ENCODE data around the gene ANKFY1.

Gene ANKFY1

DNA sequence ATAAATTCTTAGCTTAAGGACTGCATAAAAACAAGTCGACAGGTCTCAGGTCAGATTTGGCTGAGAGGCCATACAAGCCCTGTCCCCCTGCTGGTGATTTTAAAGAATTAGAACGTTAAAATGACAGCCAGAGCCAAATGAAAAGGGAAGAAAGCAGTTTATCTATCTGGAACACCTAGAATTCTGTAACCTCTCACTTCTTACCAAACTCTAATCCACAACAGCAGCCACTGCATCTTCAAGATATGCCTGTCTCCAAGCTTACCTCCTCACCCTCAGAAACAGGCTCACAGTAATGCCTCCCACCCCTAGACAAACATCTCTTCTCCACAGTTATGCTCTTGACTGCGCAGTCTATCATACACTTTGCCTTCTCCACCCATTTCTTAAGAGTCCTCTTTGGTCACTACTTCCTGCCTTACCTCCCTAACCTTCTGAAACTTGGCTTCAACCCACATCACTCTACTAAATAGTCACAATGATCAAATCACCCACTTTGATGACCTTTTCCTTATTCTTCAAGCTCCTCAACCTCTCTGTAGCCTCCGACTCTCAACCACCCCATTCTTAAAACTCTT lies 14.2 kb downstream of the ANKFY1 start:
- TF ChIP-seq, protein P1, sequence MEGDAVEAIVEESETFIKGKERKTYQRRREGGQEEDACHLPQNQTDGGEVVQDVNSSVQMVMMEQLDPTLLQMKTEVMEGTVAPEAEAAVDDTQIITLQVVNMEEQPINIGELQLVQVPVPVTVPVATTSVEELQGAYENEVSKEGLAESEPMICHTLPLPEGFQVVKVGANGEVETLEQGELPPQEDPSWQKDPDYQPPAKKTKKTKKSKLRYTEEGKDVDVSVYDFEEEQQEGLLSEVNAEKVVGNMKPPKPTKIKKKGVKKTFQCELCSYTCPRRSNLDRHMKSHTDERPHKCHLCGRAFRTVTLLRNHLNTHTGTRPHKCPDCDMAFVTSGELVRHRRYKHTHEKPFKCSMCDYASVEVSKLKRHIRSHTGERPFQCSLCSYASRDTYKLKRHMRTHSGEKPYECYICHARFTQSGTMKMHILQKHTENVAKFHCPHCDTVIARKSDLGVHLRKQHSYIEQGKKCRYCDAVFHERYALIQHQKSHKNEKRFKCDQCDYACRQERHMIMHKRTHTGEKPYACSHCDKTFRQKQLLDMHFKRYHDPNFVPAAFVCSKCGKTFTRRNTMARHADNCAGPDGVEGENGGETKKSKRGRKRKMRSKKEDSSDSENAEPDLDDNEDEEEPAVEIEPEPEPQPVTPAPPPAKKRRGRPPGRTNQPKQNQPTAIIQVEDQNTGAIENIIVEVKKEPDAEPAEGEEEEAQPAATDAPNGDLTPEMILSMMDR (IDR thresholded peaks at IDR 0.05; ENCODE audit: low read depth, low read length): peak; percentile 54
- Histone ChIP-seq H3K36me3 (no peaks in the 10 kb centered on the region), H3K4me1 (no peaks in the 10 kb centered on the region), H3K27me3 (no peaks in the 10 kb centered on the region), H3K4me3 (ENCODE audit: low read depth, low read length) (no peak overlapping the region), H3K9me3 (no peaks in the 10 kb centered on the region)
- DNase-seq: peak; percentile 11

DNA sequence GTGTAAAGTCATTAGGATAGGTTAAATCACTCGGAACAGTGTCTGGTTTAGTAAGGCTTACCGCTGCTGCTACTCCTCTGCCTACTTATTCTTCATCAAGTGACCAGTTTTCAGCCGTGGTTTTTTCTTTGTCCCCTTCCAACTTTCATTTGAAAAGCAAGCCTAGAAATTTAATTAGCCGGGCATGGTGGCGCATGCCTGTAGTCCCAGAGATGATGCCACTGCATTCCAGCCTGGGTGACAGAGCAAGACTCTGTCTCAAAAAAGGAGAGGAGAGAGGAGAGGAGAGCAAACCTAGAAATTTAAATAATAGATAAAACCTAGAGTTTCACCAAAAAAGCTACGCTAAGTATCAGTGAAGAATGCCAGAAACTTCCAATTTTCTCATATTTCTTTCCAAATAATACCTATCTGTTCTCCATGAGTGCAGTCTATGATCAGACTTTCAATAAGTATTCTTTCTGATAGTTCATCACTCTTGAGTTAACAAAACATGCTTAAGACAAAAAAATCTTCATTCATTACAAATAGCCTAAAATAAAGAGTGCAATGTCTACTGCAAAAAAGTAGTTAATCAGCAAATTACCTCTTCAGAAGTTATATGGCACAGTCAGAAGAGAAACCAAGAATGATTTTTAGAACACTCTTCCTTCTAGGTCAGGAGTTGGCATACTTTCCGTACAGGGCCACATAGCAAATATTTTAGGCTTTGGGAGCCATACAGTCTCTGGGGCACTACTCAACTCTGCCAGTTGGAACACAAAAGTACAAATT lies 15.1 kb downstream of the ANKFY1 start:
- no peaks in the 10 kb centered on the region for H3K27me3 ChIP-seq
- DNase-seq: no peak
- TF ChIP-seq, protein P1 (IDR thresholded peaks at IDR 0.05; ENCODE audit: low read depth, low read length): no peak
- no peaks in the 10 kb centered on the region for H3K4me1 ChIP-seq
- no peaks in the 10 kb centered on the region for H3K36me3 ChIP-seq
- no peak overlapping the region for H3K4me3 ChIP-seq (ENCODE audit: low read depth, low read length)
- H3K9me3 ChIP-seq: no peaks in the 10 kb centered on the region

DNA sequence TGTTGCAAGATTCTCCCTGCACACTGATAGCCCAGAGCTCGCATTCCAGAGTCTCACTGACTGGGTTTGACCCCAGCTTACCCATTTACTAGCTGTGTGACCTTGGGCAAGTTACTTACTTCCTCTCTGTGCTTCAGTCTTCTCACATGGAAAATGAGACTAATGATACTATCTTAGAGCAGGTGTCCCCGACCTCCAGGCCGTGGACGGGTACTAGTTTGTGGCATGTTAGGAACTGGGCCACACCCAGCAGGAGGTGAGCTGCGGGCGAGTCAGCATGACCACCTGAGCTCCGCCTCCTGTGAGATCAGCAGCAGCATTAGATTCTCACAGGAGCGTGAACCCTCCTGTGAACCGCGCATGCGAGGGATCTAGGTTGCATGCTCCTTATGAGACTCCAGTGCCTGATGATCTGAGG lies 15.8 kb downstream of the ANKFY1 start:
- H3K9me3 ChIP-seq: no peaks in the 10 kb centered on the region
- H3K4me1 ChIP-seq: no peaks in the 10 kb centered on the region
- H3K36me3 ChIP-seq: no peaks in the 10 kb centered on the region
- no peak overlapping the region for H3K4me3 ChIP-seq (ENCODE audit: low read depth, low read length)
- no peaks in the 10 kb centered on the region for H3K27me3 ChIP-seq
- no peak for DNase-seq
- TF ChIP-seq, protein P1 (IDR thresholded peaks at IDR 0.05; ENCODE audit: low read depth, low read length): no peak

DNA sequence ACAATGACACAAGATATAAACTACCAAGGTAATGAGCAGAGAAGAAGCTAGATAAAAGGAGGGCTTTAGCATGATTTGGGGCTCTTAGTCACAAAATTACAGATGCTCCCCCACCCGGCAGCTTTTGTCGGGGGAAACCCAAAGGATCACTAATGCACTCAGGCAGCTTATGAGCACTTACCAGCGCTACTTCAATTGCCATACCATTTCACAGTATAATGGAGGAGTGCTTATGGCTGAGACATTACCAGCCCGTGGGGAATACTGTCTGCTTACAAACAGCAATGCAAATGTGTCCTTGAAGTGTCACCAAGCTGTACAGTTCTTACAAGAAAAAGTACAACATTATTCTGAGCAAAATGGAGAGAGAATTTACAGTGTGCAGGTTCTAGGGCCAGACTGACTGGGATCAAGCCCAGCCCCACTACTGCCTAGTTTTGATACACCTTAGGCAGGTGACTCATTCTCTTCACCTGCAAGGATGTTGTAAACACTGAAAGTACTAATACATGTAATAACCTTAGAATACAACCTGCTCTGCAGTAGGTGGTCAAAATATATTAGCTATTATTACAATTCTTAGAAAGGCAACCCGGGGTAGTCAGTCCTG lies 16.3 kb downstream of the ANKFY1 start:
- Histone ChIP-seq H3K36me3 (no peaks in the 10 kb centered on the region), H3K4me3 (ENCODE audit: low read depth, low read length) (no peak overlapping the region), H3K9me3 (no peaks in the 10 kb centered on the region), H3K4me1 (no peaks in the 10 kb centered on the region), H3K27me3 (no peaks in the 10 kb centered on the region)
- TF ChIP-seq, protein P1 (IDR thresholded peaks at IDR 0.05; ENCODE audit: low read depth, low read length): no peak
- no peak for DNase-seq

DNA sequence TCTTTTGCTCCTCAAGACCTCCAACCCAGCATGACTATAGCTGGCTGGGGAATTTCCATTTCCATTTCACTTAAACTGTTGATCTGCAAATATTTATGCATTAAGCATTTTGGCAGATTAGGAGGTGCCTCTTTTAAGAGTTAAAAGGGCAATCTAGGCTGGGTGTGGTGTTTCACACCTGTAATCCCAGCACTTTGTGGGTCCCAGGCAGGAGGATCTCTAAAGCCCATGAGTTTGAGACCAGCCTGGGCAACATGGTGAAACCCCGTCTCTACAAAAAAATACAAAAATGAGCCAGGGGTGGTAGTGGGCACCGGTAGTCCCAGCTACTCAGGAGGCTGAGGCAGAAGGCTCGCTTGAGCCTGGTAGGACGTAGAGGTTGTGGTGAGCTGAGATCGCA lies 17.1 kb downstream of the ANKFY1 start:
- TF ChIP-seq, protein P1 (IDR thresholded peaks at IDR 0.05; ENCODE audit: low read depth, low read length): no peak
- no peaks in the 10 kb centered on the region for H3K9me3 ChIP-seq
- no peaks in the 10 kb centered on the region for H3K27me3 ChIP-seq
- DNase-seq: no peak
- H3K4me3 ChIP-seq (ENCODE audit: low read depth, low read length): no peak overlapping the region
- H3K36me3 ChIP-seq: 0 out of 2 replicates have a peak, but pooled peaks cover under 1% of the 10 kb centered on the region
- no peaks in the 10 kb centered on the region for H3K4me1 ChIP-seq

DNA sequence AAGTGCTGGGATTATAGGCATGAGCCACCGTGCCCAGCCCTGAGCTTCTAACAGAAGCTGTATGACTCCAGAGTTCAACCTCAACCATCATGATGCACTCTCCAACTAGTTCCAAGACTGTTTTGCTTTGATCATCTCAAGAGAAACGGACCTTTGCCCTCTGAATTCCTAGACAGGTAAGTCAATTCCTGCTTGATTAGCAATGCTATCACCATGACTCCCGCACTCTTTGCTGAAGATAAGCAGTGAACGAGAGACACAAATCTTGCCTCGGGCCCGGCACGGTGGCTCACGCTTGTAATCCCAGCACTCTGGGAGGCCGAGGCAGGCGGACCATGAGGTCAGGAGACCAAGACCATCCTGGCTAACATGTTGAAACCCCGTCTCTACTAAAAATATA lies 22.2 kb downstream of the ANKFY1 start:
- no peaks in the 10 kb centered on the region for H3K4me1 ChIP-seq
- DNase-seq: no peak
- no peaks in the 10 kb centered on the region for H3K9me3 ChIP-seq
- no peak overlapping the region for H3K4me3 ChIP-seq (ENCODE audit: low read depth, low read length)
- no peaks in the 10 kb centered on the region for H3K27me3 ChIP-seq
- peaks cover 3% of the 10 kb centered on the region for H3K36me3 ChIP-seq
- TF ChIP-seq, protein P1 (IDR thresholded peaks at IDR 0.05; ENCODE audit: low read depth, low read length): no peak

Measured in BE2C (cell line).